Activated CD8-positive, alpha-beta memory T cell treated with anti-CD3 and anti-CD28 coated beads for 4 hours (primary cell): ENCODE measurements around the gene SLC30A1.

ENCODE experiments used
- DNase-seq, 2 donors: peaks; one replicate each; pipeline ENCODE4 v3.0.0-alpha.2; 2020; ENCODE audit warnings: low read depth in 2 of 2

The SLC30A1 gene

GRCh38 chr1:211522804-211523203 lies 56.2 kb downstream of the SLC30A1 start:
- no peak for DNase-seq
